Measurements from ENCODE around the gene CFAP77. TPM values are rescaled to one million over a fixed set of nuclear protein-coding genes. Genes with fewer than 3 reads are reported as not detected.

The CFAP77 gene
- total and polyA plus RNA-seq, 9 of the 15 experiments (the other 6 are each of a cell fraction or from before 2014, with no cell fraction given), result not detected

GRCh38 chr9:132602207-132602606, 192.2 kb downstream of the CFAP77 start:
- no peaks in the 10 kb centered on the region for H3K9me3 ChIP-seq (replicated peaks; ENCODE audit: control insufficient read depth, insufficient read depth, low read depth, low read length)
- no peaks in the 10 kb centered on the region for H3K27me3 ChIP-seq (ENCODE audit: control insufficient read depth in 2 of 2, insufficient read depth in 2 of 2, low read length in 2 of 2)
- ATAC-seq, result no peak
- ChIA-PET CTCF (ENCODE audit: low intra/inter-chr PET ratio) (no interaction called here), POLR2A (interaction anchor here (0.6 kb wide), 1 partner anchor 43 kb away, joined by 3 read pairs; no protein-coding TSS in a partner anchor)
- BruUV-seq (replicated peaks), result no TSS peak
- H3K4me1 ChIP-seq (replicated peaks in 1 of 2; ENCODE audit: control insufficient read depth in 2 of 2, insufficient read depth in 2 of 2, low read length in 2 of 2), result peaks cover 0 to 3% of the 10 kb centered on the region in 2 experiments; a peak in 1 of 5 replicates
- H2AFZ ChIP-seq (ENCODE audit: low read depth, low read length), result no peak overlapping the region
- peaks cover 8% of the 10 kb centered on the region for H4K20me1 ChIP-seq (replicated peaks; ENCODE audit: control insufficient read depth, insufficient read depth, low read length)
- no peak overlapping the region for H3K4me3 ChIP-seq
- no peak overlapping the region for H3K4me2 ChIP-seq (ENCODE audit: insufficient read depth, low read length)
- no peaks in the 10 kb centered on the region for H3K9me1 ChIP-seq (ENCODE audit: control insufficient read depth, insufficient read depth, low read length)
- in situ Hi-C loops (cut with MboI), result no loop called here
- H3K36me3 ChIP-seq (ENCODE audit: control insufficient read depth, insufficient read depth, low read length), result peaks cover 88% of the 10 kb centered on the region
- intact Hi-C loops (cut with micrococcal nuclease), result no loop called here
- no peak overlapping the region for H3K9ac ChIP-seq (ENCODE audit: insufficient read depth in 1 of 2, low read depth in 2 of 2, low read length in 2 of 2)
- no peak overlapping the region for H3K27ac ChIP-seq (ENCODE audit: extremely low read depth, low read depth, low read length)
- TF ChIP-seq BHLHE40 (IDR thresholded peaks at IDR 0.05; ENCODE audit: low read length) (no peak), SPI1 (IDR thresholded peaks at IDR 0.05; ENCODE audit: borderline replicate concordance, low read depth, low read length) (peak; percentile 31; the same call in 1 of the 2 replicates)
- no peak for FAIRE-seq
- DNase-seq (ENCODE audit: extremely low read depth in 1 of 4, low spot score in 3 of 4), result no peak
- 41% methylated on average over 3 of the region's 3 CpGs for WGBS (ENCODE audit: insufficient coverage, low coverage, missing lambda C conversion rate)
- no peaks in the 10 kb centered on the region for H3K79me2 ChIP-seq (ENCODE audit: control insufficient read depth, insufficient read depth, low read length)

DNA sequence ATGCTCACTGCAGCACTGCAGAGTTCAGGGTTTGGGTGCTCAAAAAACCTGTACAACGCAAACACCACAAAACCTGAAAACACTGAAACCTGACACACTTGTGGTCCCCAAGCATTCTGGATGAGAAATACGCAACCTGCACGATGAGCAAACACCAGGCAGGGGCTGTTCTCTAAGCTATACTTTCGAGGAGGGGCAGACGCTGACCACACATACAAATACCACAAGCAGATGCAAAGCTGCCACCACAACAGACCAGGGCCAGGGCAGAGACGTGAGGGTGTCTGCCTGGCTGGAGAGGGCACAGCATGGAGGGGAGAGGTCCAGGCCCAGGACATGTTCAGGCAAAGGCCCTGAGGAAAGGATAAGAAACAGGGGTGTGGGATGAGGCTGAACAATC, 195.4 kb downstream of the CFAP77 start:
- no peaks in the 10 kb centered on the region for H3K9me1 ChIP-seq (ENCODE audit: control insufficient read depth, insufficient read depth, low read length)
- H4K20me1 ChIP-seq (replicated peaks; ENCODE audit: control insufficient read depth, insufficient read depth, low read length), result peaks cover under 1% of the 10 kb centered on the region; the same call in 1 of the 2 replicates
- H3K27ac ChIP-seq (ENCODE audit: extremely low read depth, low read depth, low read length), result no peak overlapping the region
- no peak overlapping the region; a peak in 1 of 4 replicates for H3K9ac ChIP-seq (ENCODE audit: insufficient read depth in 1 of 2, low read depth in 2 of 2, low read length in 2 of 2)
- no peak for FAIRE-seq
- no peak overlapping the region for H2AFZ ChIP-seq (ENCODE audit: low read depth, low read length)
- no peak for DNase-seq (ENCODE audit: extremely low read depth in 1 of 4, low spot score in 3 of 4)
- TF ChIP-seq SRSF3 (IDR thresholded peaks at IDR 0.05; ENCODE audit: insufficient read depth, low read length) (no peak), ZNF3 (CRISPR knock-in tag; IDR thresholded peaks at IDR 0.05) (no peak), POLR2AphosphoS2 (IDR thresholded peaks at IDR 0.05; ENCODE audit: low read length) (no peak), ZZZ3 (IDR thresholded peaks at IDR 0.05) (no peak), RBM25 (IDR thresholded peaks at IDR 0.05; ENCODE audit: low read depth, low read length, severe bottlenecking) (no peak), CBX1 (IDR thresholded peaks at IDR 0.05; ENCODE audit: low read depth) (no peak), ZFX (CRISPR knock-in tag; IDR thresholded peaks at IDR 0.05) (no peak), HDGF (IDR thresholded peaks at IDR 0.05) (no peak), NFE2L1 (tag; IDR thresholded peaks at IDR 0.05; ENCODE audit: borderline replicate concordance, low read depth) (no peak), KAT7 (CRISPR knock-in tag; IDR thresholded peaks at IDR 0.05; ENCODE audit: borderline replicate concordance) (no peak), BRD4 (IDR thresholded peaks at IDR 0.05) (no peak)
- H3K79me2 ChIP-seq (ENCODE audit: control insufficient read depth, insufficient read depth, low read length), result no peaks in the 10 kb centered on the region
- no peaks in the 10 kb centered on the region for H3K9me3 ChIP-seq (replicated peaks; ENCODE audit: control insufficient read depth, insufficient read depth, low read depth, low read length)
- H3K4me2 ChIP-seq (ENCODE audit: insufficient read depth, low read length), result no peak overlapping the region
- in situ Hi-C loops (cut with MboI), result no loop called here
- WGBS (ENCODE audit: insufficient coverage, low coverage, missing lambda C conversion rate), result 93% methylated on average over 6 of the region's 6 CpGs
- H3K36me3 ChIP-seq (ENCODE audit: control insufficient read depth, insufficient read depth, low read length), result peaks cover 90% of the 10 kb centered on the region; the same call in 2 of the 3 replicates
- H3K27me3 ChIP-seq (ENCODE audit: control insufficient read depth in 2 of 2, insufficient read depth in 2 of 2, low read length in 2 of 2), result no peaks in the 10 kb centered on the region
- intact Hi-C loops (cut with micrococcal nuclease), result no loop called here
- ChIA-PET POLR2A (interaction anchor here (1.3 kb wide), 1 partner anchor 10 kb away, joined by 5 read pairs; no protein-coding TSS in a partner anchor), CTCF (ENCODE audit: low intra/inter-chr PET ratio) (no interaction called here)
- no peak overlapping the region for H3K4me3 ChIP-seq
- BruUV-seq (replicated peaks), result no TSS peak
- no peaks in the 10 kb centered on the region for H3K4me1 ChIP-seq (replicated peaks in 1 of 2; ENCODE audit: control insufficient read depth in 2 of 2, insufficient read depth in 2 of 2, low read length in 2 of 2)
- ATAC-seq, result no peak

Measured in K562 (cell line).